Cardiac muscle cell (in vitro differentiated cells and primary cell): ENCODE data around the gene OR5C1. TPM values are rescaled to one million over a fixed set of nuclear protein-coding genes. Genes with fewer than 3 reads are reported as not detected.
"Not testable (repeated sequence)": the region's sequence is repeated elsewhere in the genome, so short reads cannot be mapped to it uniquely, and the experiment has no call there.

Experiments
- DNase-seq, 2 donors: peaks; one replicate each; pipeline versions ENCODE4 v3.0.0 to v3.0.0-alpha.2; 2010 to 2017; ENCODE audit warnings: low read depth in 1 of 2, low spot score in 1 of 2
- H3K27ac ChIP-seq: fragments of 200-600 bp; sonication (generic); 2 replicates; pipeline ENCODE4 v1.5.1; 2016
- H3K27me3 ChIP-seq: fragments of 200-600 bp; sonication (generic); 2 replicates; pipeline ENCODE4 v1.6.0; 2016; ENCODE audit warnings: control low read depth
- H3K36me3 ChIP-seq: fragments of 200-600 bp; sonication (generic); 2 replicates; pipeline ENCODE4 v1.5.1; 2016; ENCODE audit warnings: control low read depth
- H3K4me1 ChIP-seq: fragments of 200-600 bp; sonication (generic); 2 replicates; pipeline ENCODE4 v1.8.1; 2017; ENCODE audit warnings: low read depth, mild to moderate bottlenecking, mixed run types
- H3K4me3 ChIP-seq: fragments of 200-600 bp; sonication (generic); 2 replicates; pipeline ENCODE4 v1.5.1; 2016; ENCODE audit warnings: mild to moderate bottlenecking
- H3K9me3 ChIP-seq: fragments of 200-600 bp; sonication (generic); 2 replicates; pipeline ENCODE4 v1.5.1; 2017; ENCODE audit warnings: low read depth, mild to moderate bottlenecking, control low read depth
- polyA plus RNA-seq: library from polyadenylated mRNA; unstranded; fragments of >200 nt; fragmentation: Nextera tagmentation; extraction: Ambion mirVana; gene quantifications from 2 replicates; pipeline ENCODE4 v1.2.1, GENCODE V29; 2016
- total RNA-seq: library from RNA; depleted of rRNA; stranded (reverse); fragments of >200 nt; gene quantifications from 2 replicates; pipeline ENCODE4 v1.2.3, GENCODE V29; 2016
- TF ChIP-seq, protein P1 (sequence below): IDR thresholded peaks from 2 replicates; pipeline ENCODE4 v1.5.1; 2012; ENCODE audit warnings: low read depth, mild to moderate bottlenecking, low read length

Gene OR5C1
- total and polyA plus RNA-seq, 2 experiments from 2014 or later: not detected

- TF ChIP-seq, protein P1, sequence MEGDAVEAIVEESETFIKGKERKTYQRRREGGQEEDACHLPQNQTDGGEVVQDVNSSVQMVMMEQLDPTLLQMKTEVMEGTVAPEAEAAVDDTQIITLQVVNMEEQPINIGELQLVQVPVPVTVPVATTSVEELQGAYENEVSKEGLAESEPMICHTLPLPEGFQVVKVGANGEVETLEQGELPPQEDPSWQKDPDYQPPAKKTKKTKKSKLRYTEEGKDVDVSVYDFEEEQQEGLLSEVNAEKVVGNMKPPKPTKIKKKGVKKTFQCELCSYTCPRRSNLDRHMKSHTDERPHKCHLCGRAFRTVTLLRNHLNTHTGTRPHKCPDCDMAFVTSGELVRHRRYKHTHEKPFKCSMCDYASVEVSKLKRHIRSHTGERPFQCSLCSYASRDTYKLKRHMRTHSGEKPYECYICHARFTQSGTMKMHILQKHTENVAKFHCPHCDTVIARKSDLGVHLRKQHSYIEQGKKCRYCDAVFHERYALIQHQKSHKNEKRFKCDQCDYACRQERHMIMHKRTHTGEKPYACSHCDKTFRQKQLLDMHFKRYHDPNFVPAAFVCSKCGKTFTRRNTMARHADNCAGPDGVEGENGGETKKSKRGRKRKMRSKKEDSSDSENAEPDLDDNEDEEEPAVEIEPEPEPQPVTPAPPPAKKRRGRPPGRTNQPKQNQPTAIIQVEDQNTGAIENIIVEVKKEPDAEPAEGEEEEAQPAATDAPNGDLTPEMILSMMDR: no peak
- Histone ChIP-seq H3K27me3 (no peaks in the 10 kb centered on the region), H3K27ac (no peak within 1 kb of the TSS), H3K9me3 (no peaks in the 10 kb centered on the region), H3K4me3 (no peak within 1 kb of the TSS), H3K4me1 (no peaks in the 10 kb centered on the region), H3K36me3 (no peaks in the 10 kb centered on the region)
- DNase-seq: no peak
Observed at GRCh38 chr9:122800066-122801060, 11.6 kb downstream of the OR5C1 start, which contains the start of gene OR1K1. Gene OR1K1 (plus strand): TSS chr9:122800123. CDS start chr9:122800123, 0 bp downstream.

GRCh38 chr9:122806661-122807060 lies 17.9 kb downstream of the OR5C1 start:
- H3K27ac ChIP-seq: no peak overlapping the region

DNA sequence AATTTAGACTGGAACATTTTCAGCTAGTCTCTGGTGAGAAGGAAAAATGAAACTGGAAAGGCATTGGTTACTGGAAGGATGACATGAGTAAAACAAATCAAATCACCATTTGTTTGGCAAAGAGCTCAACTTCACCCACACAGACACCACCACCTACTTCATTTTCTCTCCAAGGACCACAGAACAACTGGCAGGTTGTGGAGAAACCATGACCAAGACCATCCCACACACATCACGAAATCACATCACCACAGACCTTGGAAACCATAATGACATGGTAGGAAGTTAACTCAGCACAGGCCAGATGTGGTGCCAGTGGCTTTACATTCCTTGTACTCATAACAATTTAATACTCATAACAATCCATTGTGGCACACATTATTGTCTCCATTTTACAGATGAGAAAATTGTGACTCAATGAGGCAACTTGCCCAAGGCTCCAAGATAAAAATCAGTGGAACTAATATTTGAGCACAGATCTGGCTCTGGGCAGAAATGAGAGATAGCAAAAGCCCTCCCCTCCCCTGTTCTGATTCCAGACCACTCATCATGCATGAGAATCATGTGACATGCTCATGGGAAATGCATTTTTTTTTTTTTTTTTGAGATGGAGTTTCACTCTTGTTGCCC lies 18.7 kb downstream of the OR5C1 start:
- no peaks in the 10 kb centered on the region for H3K4me1 ChIP-seq
- no peaks in the 10 kb centered on the region for H3K9me3 ChIP-seq
- TF ChIP-seq, protein P1: no peak
- H3K36me3 ChIP-seq: no peaks in the 10 kb centered on the region
- H3K27me3 ChIP-seq: no peaks in the 10 kb centered on the region
- DNase-seq: no peak
- H3K4me3 ChIP-seq: no peak overlapping the region
- no peak overlapping the region for H3K27ac ChIP-seq

More at GRCh38 chr9:122806661-122807060, 17.9 kb downstream of the OR5C1 start:
- DNase-seq: no peak
- TF ChIP-seq, protein P1: no peak
- no peaks in the 10 kb centered on the region for H3K36me3 ChIP-seq
- H3K4me1 ChIP-seq: no peaks in the 10 kb centered on the region
- H3K9me3 ChIP-seq: no peaks in the 10 kb centered on the region
- no peak overlapping the region for H3K4me3 ChIP-seq
- H3K27me3 ChIP-seq: no peaks in the 10 kb centered on the region

DNA sequence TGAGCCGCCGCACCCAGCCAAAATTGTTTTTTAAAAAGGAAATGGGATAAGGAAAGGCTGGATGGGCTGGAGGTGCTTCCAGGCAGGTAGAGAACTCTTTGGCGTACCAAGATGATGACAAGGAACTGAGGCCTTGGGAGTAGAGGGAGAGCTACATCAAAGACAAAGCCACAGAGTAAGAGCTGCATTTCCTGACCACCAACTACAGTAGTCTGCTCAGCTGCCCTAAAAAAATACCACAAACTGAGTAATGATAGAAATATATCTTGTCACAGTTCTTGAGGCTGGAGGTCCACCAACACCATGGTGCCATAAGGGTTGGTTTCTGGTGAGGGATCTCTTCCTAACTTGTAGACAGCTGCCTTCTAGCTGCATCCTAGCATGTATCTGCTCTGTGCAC lies 19.4 kb downstream of the OR5C1 start:
- no peak for DNase-seq
- H3K36me3 ChIP-seq: no peaks in the 10 kb centered on the region
- no peak overlapping the region for H3K4me3 ChIP-seq
- H3K4me1 ChIP-seq: no peaks in the 10 kb centered on the region
- H3K27ac ChIP-seq: no peak overlapping the region
- H3K27me3 ChIP-seq: no peaks in the 10 kb centered on the region
- TF ChIP-seq, protein P1: no peak
- no peaks in the 10 kb centered on the region for H3K9me3 ChIP-seq

DNA sequence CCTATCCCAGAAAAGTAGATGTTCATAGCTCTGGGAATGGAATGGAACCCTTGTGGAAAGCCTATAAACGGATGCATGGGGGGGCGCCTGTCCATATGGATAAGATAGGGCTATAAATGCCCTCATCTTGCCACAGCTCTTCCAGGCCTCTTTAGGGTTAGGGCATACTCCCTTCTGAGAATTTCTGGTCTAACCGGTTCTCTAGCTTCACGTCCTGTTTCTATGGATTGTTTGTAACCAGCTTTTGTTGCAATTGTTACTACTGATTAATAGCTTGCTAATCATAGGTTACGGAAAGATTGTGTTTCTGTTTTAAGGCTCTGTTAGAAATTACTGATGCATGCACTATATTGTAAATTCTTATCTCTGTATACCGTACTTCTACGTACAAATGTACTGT lies 20.5 kb downstream of the OR5C1 start:
- not testable (repeated sequence) for DNase-seq, H3K4me3 ChIP-seq

More for the DNA sequence above, 20.5 kb downstream of the OR5C1 start:
- H3K27ac ChIP-seq, H3K36me3 ChIP-seq, H3K27me3 ChIP-seq, H3K4me1 ChIP-seq, H3K9me3 ChIP-seq: not testable (repeated sequence)
